SU-DHL-6 (cell line): ENCODE results near the gene CLVS2.

Experiments used
- H2AFZ ChIP-seq: fragments of 200-600 bp; sonication (generic); 2 replicates; pipeline ENCODE4 v1.6.1; 2014; ENCODE audit warnings: low read depth, mild to moderate bottlenecking, moderate library complexity, mixed read lengths, antibody characterized with exemption, low read length; ENCODE audit not compliant: severe bottlenecking
- H3F3A ChIP-seq: fragments of 200-600 bp; shearing (Covaris generic); 2 replicates; pipeline ENCODE4 v1.6.0; 2016; ENCODE audit warnings: antibody characterized with exemption, mild to moderate bottlenecking; ENCODE audit not compliant: insufficient read depth
- H3K27ac ChIP-seq: fragments of 200-600 bp; sonication (generic); 2 replicates; pipeline ENCODE4 v1.5.1; 2016; ENCODE audit warnings: low read depth, mild to moderate bottlenecking, low read length, moderate library complexity, mixed read lengths
- H3K27me3 ChIP-seq: fragments of 200-600 bp; sonication (generic), shearing (Covaris generic); 2 replicates; pipeline ENCODE4 v1.6.0; 2014; ENCODE audit warnings: mild to moderate bottlenecking, low read length
- H3K36me3 ChIP-seq: fragments of 200-600 bp; sonication (generic); 2 replicates; pipeline ENCODE4 v1.6.1; 2014; ENCODE audit warnings: mild to moderate bottlenecking, low read length, mixed read lengths
- H3K4me2 ChIP-seq: fragments of 300-600, 200-600 bp; shearing (Covaris generic), sonication (generic); 2 replicates; pipeline ENCODE4 v1.6.0; 2014; ENCODE audit warnings: low read length, low read depth, mild to moderate bottlenecking; ENCODE audit not compliant: poor library complexity, severe bottlenecking
- H3K4me3 ChIP-seq: fragments of 200-600 bp; sonication (generic); 2 replicates; pipeline ENCODE4 v1.5.1; 2014; ENCODE audit warnings: antibody characterized with exemption, low read length, mild to moderate bottlenecking, mixed read lengths; ENCODE audit not compliant: insufficient read depth, poor library complexity, severe bottlenecking
- H3K79me2 ChIP-seq: fragments of 200-600 bp; sonication (generic); 2 replicates; pipeline ENCODE4 v1.6.1; 2014; ENCODE audit warnings: mild to moderate bottlenecking, low read length, moderate library complexity; ENCODE audit not compliant: insufficient read depth
- H3K9ac ChIP-seq: fragments of 200-600 bp; sonication (generic); 2 replicates; pipeline ENCODE4 v1.7.0; 2014; ENCODE audit warnings: mild to moderate bottlenecking, low read length
- H3K9me2 ChIP-seq: fragments of 200-600 bp; sonication (generic); replicated peaks from 2 replicates; pipeline ENCODE4 v1.6.1; 2014; ENCODE audit warnings: low read length; ENCODE audit not compliant: insufficient read depth
- H3K9me3 ChIP-seq: fragments of 200-600 bp; sonication (generic); 2 replicates; pipeline ENCODE4 v1.6.1; 2014; ENCODE audit warnings: low read length, mixed read lengths; ENCODE audit not compliant: insufficient read depth
- H4K20me1 ChIP-seq: fragments of 200-600 bp; sonication (generic); 2 replicates; pipeline ENCODE4 v1.6.1; 2014; ENCODE audit warnings: low read depth, mild to moderate bottlenecking, antibody characterized with exemption, low read length, moderate library complexity, mixed read lengths
- EZH2phosphoT487 ChIP-seq: fragments of 200-600 bp; sonication (generic), shearing (Covaris generic); conservative IDR thresholded peaks from 2 replicates; pipeline ENCODE4 v1.6.1; 2018; ENCODE audit warnings: mild to moderate bottlenecking, antibody characterized with exemption, low read length, moderate library complexity, mixed read lengths
- TF ChIP-seq, protein P1 (sequence below): fragments of 200-600 bp; sonication (generic); IDR thresholded peaks from one replicate; pipeline ENCODE4 v1.5.1; 2017; ENCODE audit warnings: antibody characterized with exemption, mild to moderate bottlenecking, low read length, moderate library complexity; ENCODE audit not compliant: insufficient read depth, poor library complexity, severe bottlenecking

CLVS2 gene

DNA sequence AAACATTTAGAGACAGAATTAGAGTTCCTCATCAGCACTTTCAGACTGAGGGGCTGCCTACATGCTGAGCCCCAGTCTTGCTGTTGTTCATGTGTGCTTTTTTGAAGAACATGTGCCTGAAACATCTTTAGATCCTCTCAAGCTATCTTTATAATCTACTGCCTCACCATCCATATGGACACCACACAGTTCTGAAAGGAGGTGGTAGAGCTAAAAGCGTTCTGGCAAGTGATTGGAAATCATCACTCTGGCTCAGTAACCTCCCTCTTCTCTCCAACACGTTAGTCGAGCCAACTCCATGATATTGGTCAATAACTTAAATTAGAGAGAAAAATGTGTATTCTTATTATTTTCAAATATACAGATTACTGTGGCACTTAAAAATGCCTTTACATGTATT, 40.6 kb downstream of the CLVS2 start:
- Histone ChIP-seq H3F3A (no peaks in the 10 kb centered on the region), H3K4me2 (no peak overlapping the region), H3K27me3 (no peaks in the 10 kb centered on the region), H3K27ac (no peak overlapping the region), H2AFZ (no peak overlapping the region), H4K20me1 (no peaks in the 10 kb centered on the region), H3K9me2 (no peaks in the 10 kb centered on the region), H3K79me2 (no peaks in the 10 kb centered on the region), H3K9me3 (no peaks in the 10 kb centered on the region), H3K36me3 (no peaks in the 10 kb centered on the region), H3K9ac (no peak overlapping the region), H3K4me3 (no peak overlapping the region)
- TF ChIP-seq EZH2phosphoT487: no peak
- TF ChIP-seq, protein P1, sequence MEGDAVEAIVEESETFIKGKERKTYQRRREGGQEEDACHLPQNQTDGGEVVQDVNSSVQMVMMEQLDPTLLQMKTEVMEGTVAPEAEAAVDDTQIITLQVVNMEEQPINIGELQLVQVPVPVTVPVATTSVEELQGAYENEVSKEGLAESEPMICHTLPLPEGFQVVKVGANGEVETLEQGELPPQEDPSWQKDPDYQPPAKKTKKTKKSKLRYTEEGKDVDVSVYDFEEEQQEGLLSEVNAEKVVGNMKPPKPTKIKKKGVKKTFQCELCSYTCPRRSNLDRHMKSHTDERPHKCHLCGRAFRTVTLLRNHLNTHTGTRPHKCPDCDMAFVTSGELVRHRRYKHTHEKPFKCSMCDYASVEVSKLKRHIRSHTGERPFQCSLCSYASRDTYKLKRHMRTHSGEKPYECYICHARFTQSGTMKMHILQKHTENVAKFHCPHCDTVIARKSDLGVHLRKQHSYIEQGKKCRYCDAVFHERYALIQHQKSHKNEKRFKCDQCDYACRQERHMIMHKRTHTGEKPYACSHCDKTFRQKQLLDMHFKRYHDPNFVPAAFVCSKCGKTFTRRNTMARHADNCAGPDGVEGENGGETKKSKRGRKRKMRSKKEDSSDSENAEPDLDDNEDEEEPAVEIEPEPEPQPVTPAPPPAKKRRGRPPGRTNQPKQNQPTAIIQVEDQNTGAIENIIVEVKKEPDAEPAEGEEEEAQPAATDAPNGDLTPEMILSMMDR: no peak

DNA sequence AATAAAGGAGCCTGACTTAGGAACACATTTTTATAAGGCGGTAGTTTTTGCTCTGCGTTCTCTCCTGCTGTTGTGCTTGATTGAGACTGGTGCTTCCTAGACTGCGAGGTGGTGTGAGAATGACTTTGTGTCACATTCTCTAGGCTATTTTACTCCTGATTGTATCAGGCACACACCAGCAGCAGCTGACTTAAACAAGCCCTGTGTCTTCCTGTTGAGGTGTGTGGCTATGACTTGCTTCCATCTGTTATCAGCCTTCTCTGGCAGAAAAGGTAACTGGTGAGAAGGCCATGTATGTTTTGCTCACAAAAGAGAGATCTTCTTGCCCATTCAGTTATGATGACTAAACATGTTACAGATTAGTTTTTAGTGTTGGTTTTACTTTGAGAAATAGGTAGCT, 43.4 kb downstream of the CLVS2 start:
- TF ChIP-seq EZH2phosphoT487: no peak
- TF ChIP-seq, protein P1: no peak
- Histone ChIP-seq H3K27me3 (no peaks in the 10 kb centered on the region), H3K9me3 (no peaks in the 10 kb centered on the region), H3F3A (no peaks in the 10 kb centered on the region), H3K9me2 (no peaks in the 10 kb centered on the region), H3K4me3 (no peak overlapping the region), H4K20me1 (no peaks in the 10 kb centered on the region), H3K9ac (no peak overlapping the region), H3K36me3 (no peaks in the 10 kb centered on the region), H3K79me2 (no peaks in the 10 kb centered on the region), H2AFZ (no peak overlapping the region), H3K4me2 (no peak overlapping the region), H3K27ac (no peak overlapping the region)

DNA sequence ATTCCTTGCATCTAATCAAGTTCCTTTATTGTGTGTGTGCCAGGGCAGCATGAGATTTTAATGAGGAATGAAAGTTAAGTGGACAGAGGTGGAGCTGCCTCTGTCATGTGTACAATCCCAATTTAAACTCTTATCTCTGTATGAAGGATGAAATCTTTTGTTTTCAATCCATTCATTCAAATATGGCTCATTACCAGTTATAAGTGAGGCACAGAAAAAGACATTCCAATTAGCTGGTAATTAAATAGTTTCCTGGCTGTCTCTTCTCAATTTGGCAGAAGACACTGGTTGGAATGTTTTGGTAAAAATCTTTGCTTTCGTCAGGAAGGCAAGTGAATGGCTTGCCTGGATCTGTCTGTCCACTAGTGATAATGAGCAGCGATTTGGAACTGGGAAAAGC, 46.4 kb downstream of the CLVS2 start:
- Histone ChIP-seq H4K20me1 (no peaks in the 10 kb centered on the region), H3K9ac (no peak overlapping the region), H3K79me2 (no peaks in the 10 kb centered on the region), H3K9me2 (no peaks in the 10 kb centered on the region), H2AFZ (no peak overlapping the region), H3K4me2 (no peak overlapping the region), H3K9me3 (no peaks in the 10 kb centered on the region), H3K27ac (no peak overlapping the region), H3K27me3 (no peaks in the 10 kb centered on the region), H3K4me3 (no peak overlapping the region), H3F3A (no peaks in the 10 kb centered on the region), H3K36me3 (no peaks in the 10 kb centered on the region)
- TF ChIP-seq EZH2phosphoT487: no peak
- TF ChIP-seq, protein P1: no peak
